GM20000 (cell line): ENCODE measurements around the gene TRAK1.

Source experiments
- DNase-seq: peaks from one replicate; pipeline ENCODE4 v3.0.0; 2012; ENCODE audit warnings: low spot score
- CTCF ChIP-seq: IDR thresholded peaks from 2 replicates; pipeline ENCODE4 v1.5.1; 2012; ENCODE audit warnings: mild to moderate bottlenecking, control low read depth; ENCODE audit errors: extremely low read depth, missing control alignments

TRAK1 gene

GRCh38 chr3:42229942-42230688, 139.0 kb downstream of the TRAK1 start:
- TF ChIP-seq CTCF = no peak
- no peak for DNase-seq

- no peak for TF ChIP-seq CTCF
- no peak for DNase-seq
Measured at GRCh38 chr3:42230860-42231259, 139.7 kb downstream of the TRAK1 start.

DNA sequence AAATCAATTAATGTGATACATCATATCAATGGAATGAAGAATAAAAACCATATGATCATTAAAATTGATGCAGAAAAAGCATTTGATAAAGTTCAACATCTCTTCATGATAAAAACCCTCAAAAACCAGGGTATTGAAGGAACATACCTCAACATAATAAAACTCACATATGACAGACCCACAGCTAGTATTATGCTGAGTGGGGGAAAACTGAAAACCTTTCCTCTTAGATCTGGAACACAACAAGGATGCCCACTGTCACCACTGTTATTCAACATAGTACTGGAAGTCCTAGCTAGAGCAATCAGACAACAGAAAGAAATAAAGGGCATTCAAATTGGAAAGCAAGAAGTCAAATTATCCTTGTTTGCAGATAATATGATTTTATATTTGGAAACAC, 144.4 kb downstream of the TRAK1 start:
- no peak for DNase-seq
- TF ChIP-seq CTCF = no peak

DNA sequence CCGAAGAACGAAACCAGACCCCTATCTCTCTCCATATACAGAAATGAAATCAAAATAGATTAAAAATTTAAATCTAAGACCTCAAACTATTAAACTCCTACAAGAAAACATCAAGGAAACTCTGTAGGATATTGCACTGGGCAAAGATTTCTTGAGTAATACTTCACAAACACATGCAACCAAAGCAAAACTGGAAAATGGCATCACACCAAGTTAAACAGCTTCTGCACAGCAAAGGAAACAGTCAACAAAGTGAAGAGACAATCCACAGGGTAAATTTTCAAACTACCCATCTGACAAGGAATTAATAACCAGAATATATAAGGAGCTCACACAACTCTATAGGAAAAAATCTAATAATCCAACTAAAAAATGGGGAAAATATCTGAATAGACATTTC, 145.5 kb downstream of the TRAK1 start:
- DNase-seq = no peak
- no peak for TF ChIP-seq CTCF

GRCh38 chr3:42246091-42246490, 154.9 kb downstream of the TRAK1 start:
- no peak for DNase-seq
- TF ChIP-seq CTCF = no peak

GRCh38 chr3:42247576-42248027, 156.4 kb downstream of the TRAK1 start:
- TF ChIP-seq CTCF = peak; percentile 48
- peak; percentile 62 for DNase-seq

- TF ChIP-seq CTCF = no peak
- no peak for DNase-seq
Measured at GRCh38 chr3:42250761-42251160, 159.6 kb downstream of the TRAK1 start.
